HAP-1 (cell line): ENCODE data around the gene MAP2K3.

Source experiments
- DNase-seq, 2 experiments: peaks; one replicate each; pipeline ENCODE4 v3.0.0-alpha.2; 2016 to 2020; ENCODE audit warnings: low spot score in 2 of 2
- H3K27me3 ChIP-seq: fragments of 250-450 bp; sonication (Bioruptor Pico); 2 replicates; pipeline ENCODE4 v1.5.1; 2020; ENCODE audit warnings: low read depth, mild to moderate bottlenecking, moderate library complexity
- H3K36me3 ChIP-seq: fragments of 250-450 bp; sonication (Bioruptor Pico); replicated peaks from 2 replicates; pipeline ENCODE4 v1.5.1; 2020; ENCODE audit warnings: mild to moderate bottlenecking
- H3K4me1 ChIP-seq: fragments of 250-450 bp; sonication (Bioruptor Pico); 2 replicates; pipeline ENCODE4 v1.5.1; 2020; ENCODE audit warnings: mild to moderate bottlenecking
- H3K4me3 ChIP-seq: fragments of 250-450 bp; sonication (Bioruptor Pico); 2 replicates; pipeline ENCODE4 v1.5.1; 2020; ENCODE audit warnings: mild to moderate bottlenecking, moderate library complexity
- H3K9me3 ChIP-seq: fragments of 250-450 bp; sonication (Bioruptor Pico); 2 replicates; pipeline ENCODE4 v1.5.1; 2020; ENCODE audit warnings: mild to moderate bottlenecking, moderate library complexity
- in situ Hi-C: fragments of 300-500 bp; cut with MboI; formaldehyde crosslinking; loops from 3 replicates; pipeline ENCODE4 v1.14.3; 2020; ENCODE audit warnings: low sequenced_read_pairs, inconsistent platforms, mixed read lengths

Gene MAP2K3

GRCh38 chr17:21284319-21285163 is at the start of gene MAP2K3:
MAP2K3 (plus strand) TSS chr17:21284711; CDS start chr17:21284921, 210 bp downstream.
- in situ Hi-C loops, result loop anchor here (5.0 to 10.0 kb wide), 2 partner anchors 170 to 228 kb away; no protein-coding TSS in a partner anchor
- peak; percentile 99 for DNase-seq
- peak within 1 kb of the TSS; percentile 79 for H3K4me3 ChIP-seq
- H3K4me1 ChIP-seq, result peaks cover 10% of the 10 kb centered on the region
- no peaks in the 10 kb centered on the region for H3K9me3 ChIP-seq
- H3K27me3 ChIP-seq, result no peaks in the 10 kb centered on the region
- H3K36me3 ChIP-seq, result peaks cover 10% of the 10 kb centered on the region

- H3K4me3 ChIP-seq, result no peak overlapping the region
- DNase-seq, result no peak
- H3K9me3 ChIP-seq, result no peaks in the 10 kb centered on the region
- H3K4me1 ChIP-seq, result no peaks in the 10 kb centered on the region
- no peaks in the 10 kb centered on the region for H3K27me3 ChIP-seq
- H3K36me3 ChIP-seq, result no peaks in the 10 kb centered on the region
- in situ Hi-C loops, result no loop called here
Observed at GRCh38 chr17:21235921-21236320, 48.6 kb upstream of the MAP2K3 start.

- Histone ChIP-seq H3K9me3 (no peaks in the 10 kb centered on the region), H3K27me3 (no peaks in the 10 kb centered on the region), H3K4me1 (no peaks in the 10 kb centered on the region), H3K4me3 (no peak overlapping the region), H3K36me3 (no peaks in the 10 kb centered on the region)
- peak; percentile 41 to 43 for DNase-seq
- in situ Hi-C loops, result no loop called here
Observed at GRCh38 chr17:21239680-21240368, 44.7 kb upstream of the MAP2K3 start.

- no peak overlapping the region for H3K4me3 ChIP-seq
- no peaks in the 10 kb centered on the region for H3K9me3 ChIP-seq
- H3K27me3 ChIP-seq, result no peaks in the 10 kb centered on the region
- DNase-seq, result no peak
- H3K4me1 ChIP-seq, result no peaks in the 10 kb centered on the region
- in situ Hi-C loops, result no loop called here
- H3K36me3 ChIP-seq, result no peaks in the 10 kb centered on the region
Observed at GRCh38 chr17:21240369-21241055, 44.0 kb upstream of the MAP2K3 start.

- Histone ChIP-seq H3K9me3 (no peaks in the 10 kb centered on the region), H3K27me3 (no peaks in the 10 kb centered on the region), H3K4me3 (no peak overlapping the region), H3K36me3 (no peaks in the 10 kb centered on the region), H3K4me1 (no peaks in the 10 kb centered on the region)
- DNase-seq, result no peak
- in situ Hi-C loops, result no loop called here
Observed at GRCh38 chr17:21241564-21241963, 42.9 kb upstream of the MAP2K3 start.

GRCh38 chr17:21242026-21242697 is 42.3 kb upstream of the MAP2K3 start:
- in situ Hi-C loops, result no loop called here
- Histone ChIP-seq H3K9me3 (no peaks in the 10 kb centered on the region), H3K4me1 (no peaks in the 10 kb centered on the region), H3K27me3 (no peaks in the 10 kb centered on the region), H3K36me3 (no peaks in the 10 kb centered on the region), H3K4me3 (no peak overlapping the region)
- DNase-seq, result no peak

GRCh38 chr17:21242780-21243515 is 41.6 kb upstream of the MAP2K3 start:
- Histone ChIP-seq H3K4me1 (no peaks in the 10 kb centered on the region), H3K36me3 (no peaks in the 10 kb centered on the region), H3K9me3 (no peaks in the 10 kb centered on the region), H3K27me3 (no peaks in the 10 kb centered on the region), H3K4me3 (no peak overlapping the region)
- DNase-seq, result no peak
- in situ Hi-C loops, result no loop called here

GRCh38 chr17:21243516-21244303 is 40.8 kb upstream of the MAP2K3 start:
- H3K27me3 ChIP-seq, result no peaks in the 10 kb centered on the region
- H3K4me1 ChIP-seq, result no peaks in the 10 kb centered on the region
- no peak overlapping the region for H3K4me3 ChIP-seq
- no peaks in the 10 kb centered on the region for H3K9me3 ChIP-seq
- no peaks in the 10 kb centered on the region for H3K36me3 ChIP-seq
- in situ Hi-C loops, result no loop called here
- DNase-seq, result no peak

GRCh38 chr17:21245639-21246084 is 38.8 kb upstream of the MAP2K3 start:
- in situ Hi-C loops, result no loop called here
- no peak for DNase-seq
- no peak overlapping the region for H3K4me3 ChIP-seq
- no peaks in the 10 kb centered on the region for H3K9me3 ChIP-seq
- H3K36me3 ChIP-seq, result no peaks in the 10 kb centered on the region
- H3K4me1 ChIP-seq, result no peaks in the 10 kb centered on the region
- H3K27me3 ChIP-seq, result no peaks in the 10 kb centered on the region

GRCh38 chr17:21246698-21247097 is 37.8 kb upstream of the MAP2K3 start:
- H3K27me3 ChIP-seq, result no peaks in the 10 kb centered on the region
- no peaks in the 10 kb centered on the region for H3K9me3 ChIP-seq
- DNase-seq, result no peak
- in situ Hi-C loops, result no loop called here
- no peaks in the 10 kb centered on the region for H3K36me3 ChIP-seq
- H3K4me1 ChIP-seq, result no peaks in the 10 kb centered on the region
- no peak overlapping the region for H3K4me3 ChIP-seq

- no peaks in the 10 kb centered on the region for H3K27me3 ChIP-seq
- no peaks in the 10 kb centered on the region for H3K36me3 ChIP-seq
- no peaks in the 10 kb centered on the region for H3K9me3 ChIP-seq
- DNase-seq, result no peak
- no peak overlapping the region for H3K4me3 ChIP-seq
- in situ Hi-C loops, result no loop called here
- no peaks in the 10 kb centered on the region; the same call in 1 of the 2 replicates for H3K4me1 ChIP-seq
Observed at GRCh38 chr17:21247552-21248258, 36.8 kb upstream of the MAP2K3 start.

GRCh38 chr17:21248500-21248899 is 36.0 kb upstream of the MAP2K3 start:
- DNase-seq, result no peak
- in situ Hi-C loops, result no loop called here
- peaks cover under 1% of the 10 kb centered on the region for H3K4me1 ChIP-seq
- H3K27me3 ChIP-seq, result no peaks in the 10 kb centered on the region
- H3K36me3 ChIP-seq, result no peaks in the 10 kb centered on the region; the same call in 1 of the 2 replicates
- H3K9me3 ChIP-seq, result no peaks in the 10 kb centered on the region
- H3K4me3 ChIP-seq, result no peak overlapping the region
